Measurements from ENCODE around the gene TSPYL6. TPM values are rescaled to one million over a fixed set of nuclear protein-coding genes. Genes with fewer than 3 reads are reported as not detected.

The TSPYL6 gene
- total RNA-seq, 2 donors from 2014 or later = 0.14 TPM; not detected in 1

DNA sequence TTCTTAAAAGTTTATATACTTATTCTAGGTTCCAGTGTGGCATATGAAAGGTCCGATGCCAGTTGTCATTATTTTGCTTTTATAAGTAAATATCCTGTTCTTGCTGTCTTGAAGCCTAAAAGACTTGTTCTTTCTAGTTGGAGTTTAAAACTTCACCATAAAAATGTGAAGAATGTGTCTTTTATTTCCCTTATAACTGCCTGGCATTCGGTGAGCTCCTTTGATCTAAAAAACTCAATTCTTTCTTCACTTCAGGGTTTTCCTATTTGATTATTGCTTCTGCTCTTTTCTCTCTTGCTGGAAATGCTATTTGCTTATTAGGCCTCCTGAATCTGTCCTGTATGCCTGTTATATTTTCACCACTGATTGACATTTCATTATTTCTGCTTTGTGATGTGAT, 51.6 kb downstream of the TSPYL6 start:
- Histone ChIP-seq H3K36me3 (no peaks in the 10 kb centered on the region), H3K9me3 (no peaks in the 10 kb centered on the region), H3K4me1 (ENCODE audit: control insufficient read depth in 1 of 2, low read depth in 2 of 2) (peaks cover 15 to 33% of the 10 kb centered on the region in 2 donors), H3K4me3 (no peak overlapping the region), H3K27me3 (replicated peaks; ENCODE audit: insufficient read depth) (no peaks in the 10 kb centered on the region), H3K27ac (peak overlapping the region in 1 of 2 donors; percentile 12)
- DNase-seq (ENCODE audit: low spot score) (no peak), ATAC-seq (ENCODE audit: insufficient number of reproducible peaks, low FRiP score, low read depth) (no peak)
- TF ChIP-seq, protein P1, sequence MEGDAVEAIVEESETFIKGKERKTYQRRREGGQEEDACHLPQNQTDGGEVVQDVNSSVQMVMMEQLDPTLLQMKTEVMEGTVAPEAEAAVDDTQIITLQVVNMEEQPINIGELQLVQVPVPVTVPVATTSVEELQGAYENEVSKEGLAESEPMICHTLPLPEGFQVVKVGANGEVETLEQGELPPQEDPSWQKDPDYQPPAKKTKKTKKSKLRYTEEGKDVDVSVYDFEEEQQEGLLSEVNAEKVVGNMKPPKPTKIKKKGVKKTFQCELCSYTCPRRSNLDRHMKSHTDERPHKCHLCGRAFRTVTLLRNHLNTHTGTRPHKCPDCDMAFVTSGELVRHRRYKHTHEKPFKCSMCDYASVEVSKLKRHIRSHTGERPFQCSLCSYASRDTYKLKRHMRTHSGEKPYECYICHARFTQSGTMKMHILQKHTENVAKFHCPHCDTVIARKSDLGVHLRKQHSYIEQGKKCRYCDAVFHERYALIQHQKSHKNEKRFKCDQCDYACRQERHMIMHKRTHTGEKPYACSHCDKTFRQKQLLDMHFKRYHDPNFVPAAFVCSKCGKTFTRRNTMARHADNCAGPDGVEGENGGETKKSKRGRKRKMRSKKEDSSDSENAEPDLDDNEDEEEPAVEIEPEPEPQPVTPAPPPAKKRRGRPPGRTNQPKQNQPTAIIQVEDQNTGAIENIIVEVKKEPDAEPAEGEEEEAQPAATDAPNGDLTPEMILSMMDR (IDR thresholded peaks at IDR 0.05) = no peak

Other genes starting within 250 kb of the TSPYL6 start
- gene ACYP2, start 140.6 kb downstream of the TSPYL6 start, total RNA-seq = 10 to 100 TPM; 15.5 to 26.7 TPM
- 100 to 1,000 TPM; 415 to 524 TPM for gene SPTBN1, start 200.1 kb upstream of the TSPYL6 start, total RNA-seq